HG02623 (cell line): ENCODE measurements around the gene CEACAM7.
"Not testable (repeated sequence)": the region's sequence is repeated elsewhere in the genome, so short reads cannot be mapped to it uniquely, and the experiment has no call there.

Experiments used
- ATAC-seq: cut with Tn5 transposase; IDR thresholded peaks from one replicate; pipeline ENCODE4 v1.9.1; 2021; ENCODE audit warnings: moderate library complexity; ENCODE audit not compliant: unreplicated experiment

Gene CEACAM7

GRCh38 chr19:41657157-41657556, 30.9 kb downstream of the CEACAM7 start:
- ATAC-seq = no peak

GRCh38 chr19:41656756-41657155, 31.3 kb downstream of the CEACAM7 start:
- ATAC-seq = not testable (repeated sequence)

GRCh38 chr19:41652250-41652649, 35.8 kb downstream of the CEACAM7 start:
- no peak for ATAC-seq

- ATAC-seq = no peak
These were observed 38.2 kb downstream of the CEACAM7 start for GRCh38 chr19:41649827-41650226.

GRCh38 chr19:41646589-41647204, 41.4 kb downstream of the CEACAM7 start:
- no peak for ATAC-seq

- no peak for ATAC-seq
These were observed 46.1 kb downstream of the CEACAM7 start for GRCh38 chr19:41641879-41642485.

- no peak for ATAC-seq
These were observed 49.4 kb downstream of the CEACAM7 start for GRCh38 chr19:41638641-41639081.

GRCh38 chr19:41637484-41637883, 50.6 kb downstream of the CEACAM7 start:
- ATAC-seq = no peak

GRCh38 chr19:41627966-41628675, 59.9 kb downstream of the CEACAM7 start:
- ATAC-seq = no peak

- no peak for ATAC-seq
These were observed 61.2 kb downstream of the CEACAM7 start, which contains the start of gene CEACAM4 for GRCh38 chr19:41626877-41627276. Gene CEACAM4, minus strand, starts transcription at chr19:41627074. Its CDS starts 111 bp downstream, at chr19:41626963.

GRCh38 chr19:41626278-41626677, 61.8 kb downstream of the CEACAM7 start:
- ATAC-seq = no peak

- no peak for ATAC-seq
These were observed 63.1 kb downstream of the CEACAM7 start for GRCh38 chr19:41624937-41625336.

- ATAC-seq = no peak
These were observed 63.6 kb downstream of the CEACAM7 start for GRCh38 chr19:41624515-41624914.

GRCh38 chr19:41623360-41623759, 64.7 kb downstream of the CEACAM7 start:
- ATAC-seq = no peak
